HCT116 (cell line): ENCODE data around the gene CUL9. TPM values are rescaled to one million over a fixed set of nuclear protein-coding genes. Genes with fewer than 3 reads are reported as not detected.

Experiments used
- ATAC-seq: fragments of 200-7000 bp; cut with Tn5 transposase; 2 replicates; pipeline ENCODE4 v1.9.1; 2020; ENCODE audit warnings: mild to moderate bottlenecking, moderate library complexity
- BruUV-seq: library from RNA; stranded (reverse); fragments of 400-500 nt; replicated peaks from 2 replicates; lab custom pipeline; 2021; lab: Mats Ljungman, UMichigan
- CTCF ChIA-PET: fragments of 300-600 bp; sonication (Branson Sonifier 250); formaldehyde crosslinking; loops from one replicate; lab custom pipeline; 2021; ENCODE audit warnings: antibody characterized with exemption; lab: Charles Lee
- POLR2A ChIA-PET: fragments of 300-600, 350-600 bp; sonication (Branson Sonifier 250); formaldehyde crosslinking; loops from one replicate; lab custom pipeline; 2021; ENCODE audit warnings: antibody characterized with exemption; lab: Charles Lee
- RAD21 ChIA-PET, 2 experiments: fragments of 300-600 bp; sonication (Branson Sonifier 250); formaldehyde crosslinking; loops; one replicate each; lab custom pipeline; 2023; ENCODE audit warnings: low total read pairs in 2 of 2; ENCODE audit not compliant: uncharacterized antibody in 2 of 2, unreplicated experiment in 2 of 2, low non-redundant PET in 1 of 2; lab: Charles Lee
- DNase-seq: peaks from one replicate; pipeline ENCODE4 v3.0.0-alpha.2; 2010; ENCODE audit warnings: low read depth, low spot score
- H2AFZ ChIP-seq: fragments of 200-600 bp; shearing (Covaris generic), sonication (generic); 2 replicates; pipeline ENCODE4 v1.6.1; 2017; ENCODE audit warnings: low read depth, mixed run types, mixed read lengths, antibody characterized with exemption, low read length; ENCODE audit not compliant: poor library complexity, severe bottlenecking
- H3K27ac ChIP-seq: 2 replicates; pipeline ENCODE4 v1.5.1; 2012; ENCODE audit warnings: low read depth, low read length
- H3K27me3 ChIP-seq: fragments of 200-600 bp; sonication (generic); 2 replicates; pipeline ENCODE4 v1.6.1; 2016; ENCODE audit warnings: mixed run types, low read length, mixed read lengths; ENCODE audit not compliant: insufficient read depth
- H3K36me3 ChIP-seq, 2 experiments: fragments of 200-500 bp in 1 of 2; fragments of 200-600 bp in 1 of 2; sonication (Bioruptor generic) in 1 of 2; sonication (generic) in 1 of 2; 2 replicates each; pipeline versions ENCODE4 v1.5.1 to v1.6.1; 2014 to 2016; ENCODE audit warnings: low read length in 2 of 2, inconsistent platforms in 1 of 2, mixed read lengths in 1 of 2, mixed run types in 1 of 2; ENCODE audit not compliant: insufficient read depth in 2 of 2, control insufficient read depth in 1 of 2
- H3K4me1 ChIP-seq, 2 experiments: fragments of 200-600 bp in 1 of 2; sonication (generic) in 1 of 2; 2 replicates each; pipeline versions ENCODE4 v1.5.1 to v1.6.1; 2012 to 2017; ENCODE audit warnings: low read length in 2 of 2, inconsistent platforms in 1 of 2, mild to moderate bottlenecking in 1 of 2, mixed read lengths in 1 of 2, mixed run types in 1 of 2, moderate library complexity in 1 of 2; ENCODE audit not compliant: insufficient read depth in 2 of 2, control insufficient read depth in 1 of 2
- H3K4me2 ChIP-seq: fragments of 200-600 bp; sonication (generic); 2 replicates; pipeline ENCODE4 v1.6.1; 2017; ENCODE audit warnings: mixed run types, low read length, mixed read lengths
- H3K4me3 ChIP-seq, 2 experiments: fragments of 200-600 bp in 1 of 2; sonication (generic) in 1 of 2; replicated peaks in 1 of 2; 2 replicates each; pipeline ENCODE4 v1.5.1; 2011 to 2016; ENCODE audit warnings: low read length in 2 of 2, control low read depth in 1 of 2, low read depth in 1 of 2, mild to moderate bottlenecking in 1 of 2, mixed read lengths in 1 of 2, mixed run types in 1 of 2
- H3K79me2 ChIP-seq: fragments of 200-600 bp; sonication (generic); 2 replicates; pipeline ENCODE4 v1.6.1; 2017; ENCODE audit warnings: mild to moderate bottlenecking, mixed run types, low read length, moderate library complexity, mixed read lengths; ENCODE audit not compliant: insufficient read depth
- H3K9ac ChIP-seq: fragments of 200-600 bp; sonication (generic); 2 replicates; pipeline ENCODE4 v1.6.1; 2016; ENCODE audit warnings: low read length, mixed read lengths
- H3K9me2 ChIP-seq: fragments of 200-600 bp; sonication (generic), shearing (Covaris generic); 2 replicates; pipeline ENCODE4 v1.6.1; 2017; ENCODE audit warnings: mixed run types, mild to moderate bottlenecking, moderate library complexity; ENCODE audit not compliant: insufficient read depth
- H3K9me3 ChIP-seq, 2 experiments: fragments of 200-500 bp in 1 of 2; fragments of 200-600 bp in 1 of 2; sonication (Bioruptor generic) in 1 of 2; sonication (generic) in 1 of 2; 2 replicates each; pipeline ENCODE4 v1.6.1; 2014 to 2017; ENCODE audit warnings: low read length in 2 of 2, mixed read lengths in 2 of 2, inconsistent platforms in 1 of 2, low read depth in 1 of 2, mild to moderate bottlenecking in 1 of 2, mixed run types in 1 of 2, moderate library complexity in 1 of 2; ENCODE audit not compliant: control insufficient read depth in 1 of 2, insufficient read depth in 1 of 2
- H4K20me1 ChIP-seq: fragments of 200-600 bp; sonication (generic), shearing (Covaris generic); 2 replicates; pipeline ENCODE4 v1.6.1; 2017; ENCODE audit warnings: mixed run types, mild to moderate bottlenecking, moderate library complexity; ENCODE audit not compliant: insufficient read depth
- ATF3 ChIP-seq: IDR thresholded peaks from 2 replicates; pipeline ENCODE4 v1.6.1; 2012
- CBX3 ChIP-seq: IDR thresholded peaks from 2 replicates; pipeline ENCODE4 v1.6.1; 2012; ENCODE audit warnings: low read depth
- CTCF ChIP-seq, 3 experiments: fragments of 200-600 bp in 1 of 3; sonication (generic) in 1 of 3; IDR thresholded peaks in 2 of 3; conservative IDR thresholded peaks in 1 of 3; 2 replicates each; pipeline ENCODE4 v1.5.1; 2012 to 2017; ENCODE audit warnings: low read depth in 2 of 3, low read length in 2 of 3, antibody characterized with exemption in 1 of 3, borderline replicate concordance in 1 of 3, control low read depth in 1 of 3, mild to moderate bottlenecking in 1 of 3, mixed read lengths in 1 of 3, mixed run types in 1 of 3, moderate library complexity in 1 of 3; ENCODE audit not compliant: insufficient read depth in 1 of 3
- EGR1 ChIP-seq: IDR thresholded peaks from 2 replicates; pipeline ENCODE4 v1.6.1; 2012; ENCODE audit warnings: low read depth
- ELF1 ChIP-seq: IDR thresholded peaks from 2 replicates; pipeline ENCODE4 v1.6.1; 2012; ENCODE audit warnings: low read depth, borderline replicate concordance
- MAX ChIP-seq: IDR thresholded peaks from 2 replicates; pipeline ENCODE4 v1.6.1; 2012
- SRF ChIP-seq: IDR thresholded peaks from 2 replicates; pipeline ENCODE4 v1.6.1; 2012; ENCODE audit warnings: low read depth
- TCF7L2 ChIP-seq: IDR thresholded peaks from 2 replicates; pipeline ENCODE4 v1.7.0; 2011; ENCODE audit warnings: borderline replicate concordance, inconsistent platforms; ENCODE audit not compliant: insufficient read depth, insufficient read length; ENCODE audit errors: extremely low read depth
- ZBTB33 ChIP-seq: IDR thresholded peaks from 2 replicates; pipeline ENCODE4 v1.6.1; 2011; ENCODE audit warnings: mild to moderate bottlenecking, low read length, moderate library complexity; ENCODE audit not compliant: insufficient replicate concordance; ENCODE audit errors: extremely low read depth
- ZFX ChIP-seq: fragments of 450-650 bp; IDR thresholded peaks from 2 replicates; pipeline ENCODE4 v1.6.1; 2017
- intact Hi-C: fragments of 100-400 bp; cut with micrococcal nuclease; formaldehyde crosslinking; loops from 2 replicates; pipeline ENCODE4 v1.10.0; 2022
- total RNA-seq: library from RNA; stranded (reverse); gene quantifications from one replicate; pipeline ENCODE4 v1.2.1, GENCODE V29; 2021; ENCODE audit not compliant: unreplicated experiment

The CUL9 gene
- total RNA-seq, 1 experiment from 2014 or later, result 36.5 TPM

DNA sequence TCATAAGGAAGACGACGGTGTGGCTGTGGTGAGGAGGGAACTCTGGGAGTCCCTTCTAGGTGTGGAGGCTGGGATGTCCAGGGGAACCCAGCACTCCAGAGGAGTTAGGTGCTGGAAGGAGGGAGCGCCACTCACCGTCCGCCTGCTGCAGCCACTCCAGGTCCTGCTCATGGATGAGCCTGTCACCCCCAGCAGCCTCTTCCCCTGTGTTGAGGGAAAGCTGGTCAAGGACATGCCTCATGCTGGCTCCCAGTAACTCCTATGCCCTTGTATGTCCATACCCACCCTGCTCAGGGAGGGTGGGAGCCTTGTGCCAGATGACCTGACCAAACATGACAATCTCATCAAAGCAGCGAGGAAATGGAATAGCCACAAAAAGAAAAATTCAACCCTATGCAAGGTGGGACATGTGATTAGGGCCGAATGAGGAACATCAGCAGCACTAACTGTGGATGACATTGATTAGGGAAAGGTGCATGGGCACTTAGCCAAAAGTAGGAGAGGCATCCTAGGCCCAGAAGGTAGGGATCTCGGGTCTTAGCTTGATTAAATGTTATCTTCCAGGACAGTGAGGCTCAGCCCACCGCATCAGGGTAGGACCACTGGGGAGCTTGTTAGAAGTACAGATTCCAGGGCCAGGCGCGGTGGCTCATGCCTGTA, 44.3 kb downstream of the CUL9 start:
- no TSS peak for BruUV-seq
- DNase-seq (no peak), ATAC-seq (no peak)
- H3K36me3 ChIP-seq, result peaks cover 7 to 10% of the 10 kb centered on the region in 2 experiments; a peak in 2 of 4 replicates
- intact Hi-C loops, result no loop called here
- H3K27me3 ChIP-seq, result no peaks in the 10 kb centered on the region
- H2AFZ ChIP-seq, result no peak overlapping the region
- H3K27ac ChIP-seq, result no peak overlapping the region
- H3K4me2 ChIP-seq, result no peak overlapping the region
- peaks cover 4 to 19% of the 10 kb centered on the region in 2 experiments; a peak in 3 of 4 replicates for H3K4me1 ChIP-seq
- H4K20me1 ChIP-seq, result no peaks in the 10 kb centered on the region
- no peak overlapping the region for H3K4me3 ChIP-seq
- ChIA-PET CTCF (no interaction called here), RAD21 (interaction anchor here in 1 of 2 experiments (0.6 kb wide), 1 partner anchor 143 kb away, joined by 3 read pairs; the partner anchor contains the start of gene ZNF318), POLR2A (no interaction called here)
- H3K9me2 ChIP-seq, result no peaks in the 10 kb centered on the region
- H3K79me2 ChIP-seq, result peaks cover 28% of the 10 kb centered on the region
- TF ChIP-seq TCF7L2 (no peak), ZBTB33 (no peak), ZFX (no peak), CTCF (IDR thresholded peaks at IDR 0.05 in 2 of 3, conservative IDR thresholded peaks at IDR 0.05 in 1 of 3; ENCODE audit: borderline replicate concordance in 1 of 3, insufficient read depth in 1 of 3, low read depth in 2 of 3, low read length in 2 of 3) (no peak), ELF1 (no peak), CBX3 (no peak), EGR1 (no peak), MAX (no peak), SRF (no peak), ATF3 (no peak)
- no peak overlapping the region for H3K9ac ChIP-seq
- H3K9me3 ChIP-seq, result no peaks in the 10 kb centered on the region
